Mucosa of descending colon (tissue), 3 donors: ENCODE measurements around the gene GPATCH8. TPM values are rescaled to one million over a fixed set of nuclear protein-coding genes. Genes with fewer than 3 reads are reported as not detected.
A peak's percentile ranks its signal among the peaks of the same experiment; 100 is the strongest.

Source experiments
- ATAC-seq: fragments of 200-7000 bp; cut with Tn5 transposase; one replicate; pipeline ENCODE4 v1.9.1; 2020; ENCODE audit warnings: mild to moderate bottlenecking, moderate library complexity
- DNase-seq, 3 donors: peaks; one replicate each; pipeline ENCODE4 v3.0.0-alpha.2; 2020
- H3K36me3 ChIP-seq: fragments of 200-600 bp; one replicate; pipeline ENCODE4 v1.8.0; 2021; ENCODE audit warnings: low read depth, mild to moderate bottlenecking
- H3K4me1 ChIP-seq: fragments of 200-600 bp; one replicate; pipeline ENCODE4 v1.8.0; 2021; ENCODE audit warnings: low read depth, mild to moderate bottlenecking
- H3K4me3 ChIP-seq: fragments of 200-600 bp; one replicate; pipeline ENCODE4 v1.8.0; 2021; ENCODE audit warnings: mild to moderate bottlenecking
- H3K9me3 ChIP-seq: fragments of 200-600 bp; one replicate; pipeline ENCODE4 v1.8.0; 2021; ENCODE audit warnings: mild to moderate bottlenecking
- intact Hi-C, 2 donors: fragments of 100-400 bp; cut with DNase I in 1 of 2; cut with micrococcal nuclease in 1 of 2; formaldehyde crosslinking; loops; one replicate each; pipeline versions ENCODE4 v1.11.0 to v1.11.1; 2022; cut with DNase I, micrococcal nuclease
- total RNA-seq, 3 donors: library from RNA; stranded (reverse); fragmentation: NEBNext Ultra II Directional in 2 of 3; extraction: Animal tissue kit (Norgen Biotek cat#: 25700) in 2 of 3; gene quantifications; one replicate each; pipeline versions ENCODE4 v1.2.1 to v1.2.4, GENCODE V29; 2021 to 2023
- TF ChIP-seq, protein P1 (sequence below): fragments of 200-600 bp; IDR thresholded peaks from one replicate; pipeline ENCODE4 v1.8.0; 2022; ENCODE audit warnings: antibody characterized with exemption, mild to moderate bottlenecking
- donor health status: DM: no; HTN: no; CAD: no; lungs with moderate emphysema.
- donor health status: DM: no; HTN: no; CAD: no.
- donor health status: DM: no; HTN: yes; CAD: no.

The GPATCH8 gene
- total RNA-seq, 3 donors from 2014 or later = 34.8 to 48.4 (median 36.3) TPM

- Histone ChIP-seq H3K4me3 (no peak overlapping the region), H3K4me1 (no peaks in the 10 kb centered on the region), H3K9me3 (no peaks in the 10 kb centered on the region), H3K36me3 (peaks cover 9% of the 10 kb centered on the region)
- TF ChIP-seq, protein P1, sequence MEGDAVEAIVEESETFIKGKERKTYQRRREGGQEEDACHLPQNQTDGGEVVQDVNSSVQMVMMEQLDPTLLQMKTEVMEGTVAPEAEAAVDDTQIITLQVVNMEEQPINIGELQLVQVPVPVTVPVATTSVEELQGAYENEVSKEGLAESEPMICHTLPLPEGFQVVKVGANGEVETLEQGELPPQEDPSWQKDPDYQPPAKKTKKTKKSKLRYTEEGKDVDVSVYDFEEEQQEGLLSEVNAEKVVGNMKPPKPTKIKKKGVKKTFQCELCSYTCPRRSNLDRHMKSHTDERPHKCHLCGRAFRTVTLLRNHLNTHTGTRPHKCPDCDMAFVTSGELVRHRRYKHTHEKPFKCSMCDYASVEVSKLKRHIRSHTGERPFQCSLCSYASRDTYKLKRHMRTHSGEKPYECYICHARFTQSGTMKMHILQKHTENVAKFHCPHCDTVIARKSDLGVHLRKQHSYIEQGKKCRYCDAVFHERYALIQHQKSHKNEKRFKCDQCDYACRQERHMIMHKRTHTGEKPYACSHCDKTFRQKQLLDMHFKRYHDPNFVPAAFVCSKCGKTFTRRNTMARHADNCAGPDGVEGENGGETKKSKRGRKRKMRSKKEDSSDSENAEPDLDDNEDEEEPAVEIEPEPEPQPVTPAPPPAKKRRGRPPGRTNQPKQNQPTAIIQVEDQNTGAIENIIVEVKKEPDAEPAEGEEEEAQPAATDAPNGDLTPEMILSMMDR = peak; percentile 15
- peak; percentile 36 for ATAC-seq
- peak; percentile 64 to 69 (median 66) for DNase-seq
- intact Hi-C loops = no loop called here
These were observed 148.3 kb downstream of the GPATCH8 start for GRCh38 chr17:44354582-44355561.

GRCh38 chr17:44353672-44354331 lies 149.4 kb downstream of the GPATCH8 start:
- ATAC-seq = peak; percentile 22
- intact Hi-C loops = no loop called here
- Histone ChIP-seq H3K4me1 (no peaks in the 10 kb centered on the region), H3K36me3 (peaks cover 9% of the 10 kb centered on the region), H3K9me3 (no peaks in the 10 kb centered on the region), H3K4me3 (no peak overlapping the region)
- TF ChIP-seq, protein P1 = no peak
- peak in 2 of 3 donors; percentile 52 to 54 for DNase-seq

- TF ChIP-seq, protein P1 = no peak
- H3K36me3 ChIP-seq = peaks cover 9% of the 10 kb centered on the region
- DNase-seq (no peak), ATAC-seq (no peak)
- intact Hi-C loops = no loop called here
- H3K4me1 ChIP-seq = no peaks in the 10 kb centered on the region
- H3K9me3 ChIP-seq = no peaks in the 10 kb centered on the region
- H3K4me3 ChIP-seq = no peak overlapping the region
These were observed 150.2 kb downstream of the GPATCH8 start for GRCh38 chr17:44352828-44353671.

DNA sequence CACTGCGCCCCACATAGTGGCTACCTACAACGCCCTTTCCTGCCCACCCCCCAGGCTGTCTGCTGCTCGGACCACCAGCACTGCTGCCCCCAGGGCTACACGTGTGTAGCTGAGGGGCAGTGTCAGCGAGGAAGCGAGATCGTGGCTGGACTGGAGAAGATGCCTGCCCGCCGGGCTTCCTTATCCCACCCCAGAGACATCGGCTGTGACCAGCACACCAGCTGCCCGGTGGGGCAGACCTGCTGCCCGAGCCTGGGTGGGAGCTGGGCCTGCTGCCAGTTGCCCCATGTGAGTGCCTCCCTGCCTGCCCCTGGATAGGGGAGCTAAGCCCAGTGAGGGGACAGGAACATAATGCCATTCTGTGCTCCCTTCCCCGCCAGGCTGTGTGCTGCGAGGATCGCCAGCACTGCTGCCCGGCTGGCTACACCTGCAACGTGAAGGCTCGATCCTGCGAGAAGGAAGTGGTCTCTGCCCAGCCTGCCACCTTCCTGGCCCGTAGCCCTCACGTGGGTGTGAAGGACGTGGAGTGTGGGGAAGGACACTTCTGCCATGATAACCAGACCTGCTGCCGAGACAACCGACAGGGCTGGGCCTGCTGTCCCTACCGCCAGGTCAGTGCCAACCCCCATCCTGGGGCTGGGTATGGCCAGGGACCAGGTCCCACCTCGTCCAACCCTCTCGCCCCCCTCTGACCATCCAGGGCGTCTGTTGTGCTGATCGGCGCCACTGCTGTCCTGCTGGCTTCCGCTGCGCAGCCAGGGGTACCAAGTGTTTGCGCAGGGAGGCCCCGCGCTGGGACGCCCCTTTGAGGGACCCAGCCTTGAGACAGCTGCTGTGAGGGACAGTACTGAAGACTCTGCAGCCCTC lies 151.0 kb downstream of the GPATCH8 start:
- Histone ChIP-seq H3K4me3 (no peak overlapping the region), H3K4me1 (peaks cover 5% of the 10 kb centered on the region), H3K9me3 (no peaks in the 10 kb centered on the region), H3K36me3 (peaks cover 9% of the 10 kb centered on the region)
- TF ChIP-seq, protein P1 = no peak
- peak in 1 of 3 donors; percentile 54 for DNase-seq
- intact Hi-C loops = no loop called here
- ATAC-seq = no peak
